SHP77 (cell line): ENCODE measurements around the gene NDUFS6.

ENCODE experiments used
- DNase-seq, 2 experiments: peaks; one replicate each; lab custom pipeline; 2025; lab: John Stamatoyannopoulos, UW

NDUFS6 gene

DNA sequence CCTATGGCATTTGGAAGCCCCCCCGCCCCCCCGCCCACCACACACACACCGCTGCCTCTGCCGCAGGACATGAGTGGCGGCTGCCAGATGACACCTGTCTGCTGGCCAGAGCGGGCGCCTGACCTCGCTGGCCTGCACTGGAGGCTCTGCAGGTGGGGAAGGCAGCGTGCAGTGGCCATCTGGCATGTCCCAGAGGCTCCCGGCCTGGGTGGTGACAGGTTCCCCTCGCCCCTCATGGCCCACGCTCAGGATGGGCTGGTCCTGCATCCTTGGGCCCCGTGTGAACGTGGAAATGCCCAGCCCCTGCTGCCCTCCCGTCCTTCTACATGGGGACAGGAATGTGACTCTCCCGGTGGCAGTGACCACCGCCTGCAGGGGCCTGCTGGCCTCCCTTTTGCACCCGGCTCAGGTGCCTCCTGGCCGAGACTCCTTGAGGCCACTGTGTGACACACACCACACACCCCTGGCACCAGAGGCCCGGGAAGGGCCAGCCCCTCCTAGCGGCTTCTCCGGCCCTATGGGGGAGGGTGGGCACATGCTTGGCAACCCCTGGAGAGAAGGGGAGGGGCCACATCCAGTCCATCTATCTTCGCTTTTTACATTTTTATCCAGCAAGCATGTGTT is 51.2 kb downstream of the NDUFS6 start:
- no peak for DNase-seq

DNA sequence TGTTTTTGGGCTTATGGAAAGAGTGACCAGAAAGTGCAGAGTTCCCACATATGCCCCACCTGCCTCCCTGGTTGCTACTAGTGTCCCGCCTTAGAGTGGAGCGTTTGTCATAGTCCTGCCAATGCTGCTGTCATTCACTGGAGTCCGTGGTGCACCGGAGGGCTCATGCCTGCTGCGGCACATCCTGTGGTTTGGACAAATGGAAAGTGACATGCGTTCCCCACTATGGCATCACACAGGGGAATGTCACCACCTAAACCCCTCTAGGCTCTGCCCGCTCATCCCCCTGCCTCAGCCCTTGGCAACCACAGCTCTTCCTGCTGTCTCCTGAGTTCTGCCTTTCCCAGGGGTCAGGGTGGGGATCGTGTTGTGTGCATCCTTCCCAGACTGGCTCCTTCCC is 52.3 kb downstream of the NDUFS6 start:
- no peak for DNase-seq

DNA sequence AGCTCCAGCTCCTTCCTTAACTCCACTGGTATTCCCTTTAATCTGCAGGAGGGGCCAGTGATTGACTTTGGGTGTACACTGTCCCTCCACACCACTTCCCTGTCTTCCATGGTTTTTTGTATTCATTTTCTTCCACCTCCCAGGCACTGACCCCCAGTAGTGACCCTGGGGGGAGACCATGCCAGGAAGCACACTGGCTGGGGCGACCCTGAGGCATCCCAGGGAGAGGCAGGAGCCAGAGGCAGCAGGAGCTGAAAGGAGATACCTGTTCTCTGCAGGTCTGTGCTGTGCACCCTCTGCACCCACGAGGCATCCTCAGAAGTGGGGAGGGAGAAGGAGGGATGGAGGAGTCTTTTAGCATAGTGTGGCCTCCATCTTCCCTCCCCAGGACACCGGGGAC is 53.9 kb downstream of the NDUFS6 start:
- no peak for DNase-seq

DNA sequence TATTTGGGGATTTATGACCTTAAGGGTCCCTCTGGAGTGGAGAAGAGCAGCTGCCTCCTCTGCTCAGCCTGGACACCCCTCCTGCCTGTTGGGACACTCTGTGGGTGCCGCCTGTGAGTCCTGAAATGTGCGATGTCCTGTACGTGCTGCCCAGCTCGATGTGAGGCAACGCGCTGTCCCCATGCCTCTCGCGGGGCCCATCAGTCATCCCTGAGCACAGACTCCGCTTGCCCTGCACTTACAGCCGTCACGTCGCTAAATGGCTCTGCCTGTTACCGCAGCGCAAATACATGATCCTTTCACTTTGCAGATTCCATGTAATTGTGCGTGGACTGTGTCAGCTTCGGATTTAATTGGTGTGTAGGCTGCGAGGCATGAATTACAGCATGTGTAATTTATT is 54.4 kb downstream of the NDUFS6 start:
- no peak for DNase-seq

DNA sequence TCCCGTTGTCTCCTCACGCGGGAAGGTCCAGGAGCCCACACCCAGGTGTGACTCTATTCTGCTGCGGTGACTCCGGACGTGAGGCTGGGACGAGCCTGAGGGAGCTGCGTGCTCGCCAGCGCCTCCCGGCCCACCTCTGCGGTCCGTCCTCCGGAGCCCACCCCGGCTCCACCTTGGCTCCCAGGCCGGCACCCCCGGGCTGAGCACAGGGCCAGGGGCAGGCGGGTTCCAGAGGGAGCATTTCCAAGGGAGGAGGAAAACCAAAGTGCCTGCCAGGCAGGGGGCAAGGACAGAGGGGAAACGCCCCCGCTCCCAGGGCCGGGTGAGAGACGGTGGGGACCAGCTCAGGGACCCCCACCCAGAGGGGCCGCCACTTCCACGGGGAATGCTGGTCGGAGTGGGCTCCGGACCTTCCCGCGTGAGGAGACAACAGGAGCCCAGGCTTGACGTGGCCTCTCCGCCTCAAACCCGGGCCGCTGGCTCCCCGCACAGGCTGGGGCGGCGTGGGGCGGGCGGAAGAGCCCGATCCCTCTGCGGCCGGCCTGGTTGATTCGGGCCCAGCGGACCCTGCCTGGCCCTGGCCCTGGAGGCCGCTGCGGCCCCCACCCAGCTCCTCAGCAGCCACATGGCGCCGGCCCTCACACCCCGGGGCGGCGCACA is 55.5 kb downstream of the NDUFS6 start:
- no peak for DNase-seq

DNA sequence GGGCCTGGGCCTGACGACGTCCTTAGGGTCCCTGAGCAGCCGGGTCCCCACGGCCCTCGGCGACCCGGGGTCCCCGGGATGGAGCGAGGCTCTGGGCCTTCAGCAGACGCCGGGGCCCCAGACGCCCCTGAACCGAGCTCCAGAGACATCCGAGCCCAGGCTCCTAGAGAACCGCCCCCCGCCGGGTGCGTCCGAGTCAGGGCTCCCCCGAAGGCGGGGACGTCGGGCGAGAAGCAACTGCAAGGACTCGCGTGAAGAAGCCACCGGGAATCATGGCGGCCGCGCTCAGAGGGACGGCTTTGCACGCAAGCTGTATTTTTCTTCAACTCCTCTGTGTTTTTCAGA is 56.0 kb downstream of the NDUFS6 start:
- DNase-seq, result no peak

DNA sequence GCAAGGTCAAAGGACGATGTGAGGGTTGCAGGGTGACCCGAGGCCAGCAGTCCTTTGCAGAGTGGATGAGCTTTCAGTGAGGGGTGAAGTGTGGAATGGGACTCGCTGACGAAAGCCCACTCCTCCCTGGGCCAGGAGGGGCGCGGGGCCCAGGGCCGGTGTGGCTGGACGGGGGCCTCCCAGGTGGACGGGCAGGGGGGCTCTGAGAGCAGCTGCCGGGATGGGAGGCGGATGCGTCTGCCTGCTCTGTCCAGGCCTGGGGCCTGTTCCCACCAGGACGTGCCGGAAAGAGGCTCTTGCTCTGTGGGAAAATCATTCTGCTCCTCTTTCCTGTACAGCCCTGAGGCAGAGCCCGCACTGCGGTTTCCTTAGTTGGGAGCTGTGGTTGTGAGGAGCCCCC is 57.2 kb downstream of the NDUFS6 start:
- no peak for DNase-seq

DNA sequence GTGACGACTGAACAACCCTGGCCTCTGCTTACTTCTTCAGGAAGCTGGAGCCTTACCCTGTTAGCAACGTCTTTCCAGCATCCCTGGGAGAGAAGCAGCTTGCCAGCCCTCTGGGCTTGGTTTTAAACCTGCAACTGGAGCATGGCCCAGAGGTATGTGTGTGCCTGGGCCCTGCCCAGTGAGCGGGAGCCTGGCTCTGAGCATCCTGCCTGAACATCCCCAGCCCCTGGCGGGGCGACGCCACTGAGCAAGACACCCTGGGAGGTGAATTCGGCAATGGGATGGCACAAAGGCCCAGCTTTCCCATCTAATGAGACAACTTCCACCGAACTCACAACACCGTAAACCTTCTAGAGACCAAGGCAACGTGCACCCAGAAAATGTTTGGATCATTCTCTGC is 57.9 kb downstream of the NDUFS6 start:
- no peak for DNase-seq

DNA sequence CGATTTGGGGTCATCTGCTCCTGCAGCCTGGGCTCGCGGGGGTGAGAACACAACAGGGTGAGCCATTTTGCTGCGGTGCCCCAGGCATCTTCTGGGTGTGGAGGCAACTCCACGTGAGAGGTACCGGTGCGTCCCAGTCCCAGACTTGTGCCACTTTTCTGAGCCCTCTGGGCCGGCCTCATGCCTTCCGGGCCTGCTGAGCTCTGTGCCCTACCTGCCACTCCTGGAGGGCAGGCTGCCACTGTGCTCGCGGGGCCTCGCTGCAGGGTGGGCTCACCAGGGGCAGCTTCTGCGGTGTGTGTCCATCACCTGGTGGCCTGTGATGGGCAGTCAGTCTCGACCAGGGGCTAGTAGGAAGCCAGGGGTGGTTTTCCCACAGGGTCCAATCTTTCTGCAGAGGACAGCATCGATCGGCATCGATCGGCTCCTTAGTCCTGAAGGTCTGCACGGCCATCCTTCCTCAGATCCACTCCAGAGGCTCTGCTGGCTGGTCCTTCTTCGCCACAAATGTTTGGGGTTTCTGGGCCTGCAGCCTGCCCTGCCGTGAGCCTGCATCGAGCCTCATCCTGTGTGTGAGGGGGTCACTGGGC is 58.9 kb downstream of the NDUFS6 start:
- DNase-seq, result no peak

DNA sequence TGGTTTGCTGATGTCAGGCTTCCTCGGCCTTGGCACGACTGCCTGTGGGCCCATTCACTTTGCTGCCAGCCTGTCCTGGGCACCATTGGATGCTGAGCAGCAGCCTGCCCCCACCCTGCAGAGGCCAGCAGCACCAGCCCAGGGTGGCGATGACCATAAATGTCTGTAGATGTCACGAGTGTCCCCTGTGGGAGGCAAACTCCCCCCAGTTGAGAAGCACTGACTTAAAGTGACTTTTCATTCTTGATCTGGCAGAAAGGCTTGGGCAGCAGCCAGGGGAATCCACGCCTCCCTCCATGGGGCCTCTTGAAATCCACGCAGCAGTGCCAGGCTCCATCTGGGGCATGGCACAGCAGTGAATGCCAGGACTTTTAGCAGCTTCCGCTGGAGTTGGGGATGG is 59.7 kb downstream of the NDUFS6 start:
- no peak for DNase-seq

DNA sequence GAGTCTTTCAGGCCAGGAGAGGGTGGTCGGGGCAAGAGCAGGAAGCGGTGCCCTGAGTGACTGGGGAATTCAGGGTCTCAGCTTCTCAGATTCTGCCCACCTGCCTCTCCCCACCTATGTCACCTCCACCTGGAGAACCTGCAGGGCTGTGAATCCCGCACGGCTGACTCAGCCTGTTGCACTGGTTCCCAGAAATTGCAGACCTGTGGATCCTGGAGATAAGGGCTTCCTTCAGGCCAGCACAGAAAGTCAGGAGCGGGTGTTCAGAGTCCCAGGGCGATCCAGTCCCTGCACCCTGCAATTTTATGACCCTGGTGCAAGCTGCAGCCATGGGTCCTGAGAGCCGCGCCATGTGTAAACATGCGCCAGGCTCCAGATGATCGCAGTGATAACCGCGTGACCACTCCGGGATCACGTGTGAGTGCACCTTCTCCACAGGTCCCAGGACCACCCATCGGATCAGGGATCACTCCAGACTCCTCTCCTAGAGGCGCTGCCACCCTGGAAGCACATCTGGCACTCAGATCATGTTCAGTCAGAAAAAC is 63.8 kb downstream of the NDUFS6 start:
- DNase-seq, result no peak

DNA sequence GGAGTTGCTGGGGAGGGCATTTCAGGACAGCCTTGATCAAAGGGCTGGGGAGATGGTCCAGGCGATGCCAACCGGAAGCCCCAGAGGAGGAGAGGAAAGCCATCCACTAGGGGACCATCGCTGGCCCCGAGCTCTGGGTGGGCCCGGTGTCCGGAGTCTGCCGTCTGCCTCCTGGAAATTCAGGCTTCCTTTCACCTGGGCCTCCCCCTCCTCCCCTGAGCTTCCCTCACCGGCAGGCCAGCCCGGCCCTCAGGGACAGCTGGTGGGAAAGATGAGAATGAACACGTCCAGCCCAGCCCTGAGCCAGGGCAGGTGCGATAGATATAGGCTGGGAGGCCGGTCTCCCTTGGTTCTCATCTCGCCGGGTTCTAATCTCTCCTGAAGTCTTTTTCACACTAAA is 64.3 kb downstream of the NDUFS6 start:
- DNase-seq, result no peak
